T-helper 1 cell treated with Interleukin-12 subunit alpha and Interleukin-12 subunit beta and Interleukin-4 antibody, amounts not matched to agents 30 ng/mL and 1 ng/mL, for 36 hours (primary cell): ENCODE measurements around the gene OR4C11. TPM values are rescaled to one million over a fixed set of nuclear protein-coding genes. Genes with fewer than 3 reads are reported as not detected.

Experiments
- intact Hi-C: fragments of 100-400 bp; cut with micrococcal nuclease; formaldehyde crosslinking; loops from one replicate; pipeline ENCODE4 v1.15.1; 2024
- total RNA-seq: library from RNA; stranded (reverse); gene quantifications from 2 replicates; pipeline ENCODE4 v1.2.3, GENCODE V29; 2022

The OR4C11 gene
- not detected in 2 replicates for total RNA-seq

GRCh38 chr11:55607545-55607944 is at the start of gene OR4C11:
Gene OR4C11, minus strand, starts transcription at chr11:55607645. Its CDS starts 3,272 bp downstream, at chr11:55604373.
- intact Hi-C loops = no loop called here

GRCh38 chr11:55655096-55655495 is 47.7 kb upstream of the OR4C11 start:
- intact Hi-C loops = no loop called here

GRCh38 chr11:55652560-55652959 is 45.1 kb upstream of the OR4C11 start:
- intact Hi-C loops = no loop called here

GRCh38 chr11:55648027-55648426 is 40.6 kb upstream of the OR4C11 start, which contains the start of gene OR4S2:
Gene OR4S2, plus strand, starts transcription at chr11:55648327. Its CDS starts 2,577 bp downstream, at chr11:55650904.
- intact Hi-C loops = no loop called here

GRCh38 chr11:55634813-55635212 is 27.4 kb upstream of the OR4C11 start, which contains the start of gene OR4P4:
Gene OR4P4, plus strand, starts transcription at chr11:55635113.
- intact Hi-C loops = no loop called here

GRCh38 chr11:55624531-55624930 is 17.1 kb upstream of the OR4C11 start:
- intact Hi-C loops = no loop called here

- intact Hi-C loops = no loop called here
Measured at GRCh38 chr11:55572548-55572947, 34.9 kb downstream of the OR4C11 start.

- intact Hi-C loops = no loop called here
Measured at GRCh38 chr11:55571828-55572227, 35.6 kb downstream of the OR4C11 start, which contains the start of gene OR4C16. Gene OR4C16, plus strand, starts transcription at chr11:55572128. Its CDS starts 0 bp downstream, at chr11:55572128.

- intact Hi-C loops = no loop called here
Measured at GRCh38 chr11:55554169-55554568, 53.3 kb downstream of the OR4C11 start, which contains the start of gene OR4C15. Gene OR4C15, plus strand, starts transcription at chr11:55554469. Its CDS starts 0 bp downstream, at chr11:55554469.

Other genes starting within 250 kb of the OR4C11 start
- gene OR4A15, start 239.7 kb downstream of the OR4C11 start, total RNA-seq = not detected in 2 replicates
- not detected in 2 replicates for gene OR4C15, start 53.2 kb downstream of the OR4C11 start, total RNA-seq
- gene OR4C16, start 35.5 kb downstream of the OR4C11 start, total RNA-seq = not detected in 2 replicates
- not detected in 2 replicates for gene OR4P4, start 27.5 kb upstream of the OR4C11 start, total RNA-seq
- gene OR4S2, start 40.7 kb upstream of the OR4C11 start, total RNA-seq = not detected in 2 replicates
- gene OR4C6, start 54.6 kb upstream of the OR4C11 start, total RNA-seq = not detected in 2 replicates
- not detected in 2 replicates for gene OR5D13, start 165.8 kb upstream of the OR4C11 start, total RNA-seq
- gene OR5D14, start 187.9 kb upstream of the OR4C11 start, total RNA-seq = not detected in 2 replicates
- not detected in 2 replicates for gene OR5L1, start 203.7 kb upstream of the OR4C11 start, total RNA-seq
- not detected in 2 replicates for gene OR5D18, start 212.0 kb upstream of the OR4C11 start, total RNA-seq
- gene OR5L2, start 219.6 kb upstream of the OR4C11 start, total RNA-seq = not detected in 2 replicates
- not detected in 2 replicates for gene OR5D16, start 231.1 kb upstream of the OR4C11 start, total RNA-seq